SJCRH30 (cell line): Measurements from ENCODE around the gene SYT10. TPM values are rescaled to one million over a fixed set of nuclear protein-coding genes. Genes with fewer than 3 reads are reported as not detected.
"Not testable (repeated sequence)": the region's sequence is repeated elsewhere in the genome, so short reads cannot be mapped to it uniquely, and the experiment has no call there.

Source experiments
- DNase-seq, 2 experiments: peaks; one replicate each; pipeline ENCODE4 v3.0.0-alpha.2; 2015 to 2020
- H3K27ac ChIP-seq: fragments of 250-450 bp; sonication (Bioruptor Pico); 2 replicates; pipeline ENCODE4 v1.5.1; 2020; ENCODE audit warnings: mild to moderate bottlenecking, moderate library complexity
- H3K27me3 ChIP-seq: fragments of 250-450 bp; sonication (Bioruptor Pico); 2 replicates; pipeline ENCODE4 v1.5.1; 2020; ENCODE audit warnings: mild to moderate bottlenecking, moderate library complexity
- H3K36me3 ChIP-seq: fragments of 250-450 bp; sonication (Bioruptor Pico); 2 replicates; pipeline ENCODE4 v1.5.1; 2020; ENCODE audit warnings: mild to moderate bottlenecking, moderate library complexity
- H3K4me1 ChIP-seq: fragments of 250-450 bp; sonication (Bioruptor Pico); 2 replicates; pipeline ENCODE4 v1.5.1; 2020; ENCODE audit warnings: mild to moderate bottlenecking, moderate library complexity
- H3K4me3 ChIP-seq: fragments of 250-450 bp; sonication (Bioruptor Pico); 2 replicates; pipeline ENCODE4 v1.5.1; 2020; ENCODE audit warnings: mild to moderate bottlenecking, moderate library complexity
- H3K9me3 ChIP-seq: fragments of 250-450 bp; sonication (Bioruptor Pico); replicated peaks from 2 replicates; pipeline ENCODE4 v1.5.1; 2020; ENCODE audit warnings: mild to moderate bottlenecking, moderate library complexity
- total RNA-seq: library from RNA; depleted of rRNA; stranded (reverse); fragments of >200 nt; shearing (Covaris generic); gene quantifications from 2 replicates; pipeline ENCODE4 v1.2.3, GENCODE V29; 2014

Gene SYT10
- total RNA-seq, 1 experiment from 2014 or later: not detected

DNA sequence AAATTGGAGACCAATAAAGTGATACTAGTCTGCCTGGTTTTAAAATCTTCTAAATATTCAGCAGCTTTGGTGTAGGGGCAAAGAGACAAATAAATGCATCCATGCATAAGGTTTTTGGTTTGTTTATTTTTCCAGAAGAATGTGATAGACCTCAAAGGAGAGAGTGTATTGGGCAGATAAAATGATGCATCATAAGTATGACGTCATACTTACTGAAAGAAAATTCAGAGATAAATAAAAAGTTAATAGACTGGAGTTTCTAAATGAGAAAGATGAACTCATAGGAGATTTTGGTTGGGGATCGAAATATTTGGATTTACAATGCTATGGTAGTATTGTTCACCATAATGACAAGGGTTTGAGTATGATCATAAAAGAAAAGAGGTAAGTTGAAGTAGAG is 10.2 kb downstream of the SYT10 start:
- Histone ChIP-seq H3K27me3 (0 out of 2 replicates have a peak, but pooled peaks cover 5% of the 10 kb centered on the region), H3K4me1 (no peaks in the 10 kb centered on the region), H3K36me3 (no peaks in the 10 kb centered on the region), H3K27ac (no peak overlapping the region), H3K9me3 (no peaks in the 10 kb centered on the region), H3K4me3 (no peak overlapping the region)
- no peak for DNase-seq

DNA sequence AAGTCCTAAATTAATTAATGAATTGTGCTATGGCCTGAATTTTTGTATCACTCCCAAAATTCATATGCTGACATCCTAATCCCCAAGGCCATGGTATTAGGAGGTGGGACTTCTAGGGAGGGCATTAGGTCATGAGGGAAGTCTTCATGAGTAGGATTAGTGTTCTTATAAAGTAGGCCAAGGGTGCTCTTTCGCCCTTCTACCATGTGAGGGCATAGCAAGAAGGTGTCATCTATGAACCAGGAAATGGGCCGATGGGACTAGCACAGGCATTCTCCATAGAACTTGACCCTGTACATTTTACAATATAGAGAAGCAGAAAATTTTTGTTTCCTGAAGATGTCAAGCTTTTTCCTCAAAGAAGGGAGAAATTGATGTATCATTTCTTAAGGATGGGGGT is 12.5 kb downstream of the SYT10 start:
- Histone ChIP-seq H3K36me3 (no peaks in the 10 kb centered on the region), H3K27me3 (no peaks in the 10 kb centered on the region)
- DNase-seq: peak in 1 of 2 experiments; percentile 49

DNA sequence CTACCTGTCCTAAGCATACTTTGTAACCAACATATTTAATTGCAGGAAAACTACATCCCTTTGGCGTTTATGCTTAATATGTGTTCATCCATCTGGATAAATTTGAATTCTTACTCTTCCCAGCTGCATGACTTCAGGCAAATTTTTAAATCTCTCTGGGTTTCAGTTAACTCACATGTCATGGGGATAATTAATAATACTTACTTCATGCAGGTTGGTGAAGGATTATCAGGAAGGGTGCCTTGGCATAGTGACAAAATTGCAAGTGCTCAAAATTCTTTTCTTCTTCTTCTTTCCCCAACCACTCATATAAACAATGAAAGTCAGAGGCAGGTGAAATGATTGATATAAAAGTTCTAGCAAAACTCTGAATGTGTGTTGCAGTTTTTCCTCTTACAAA is 15.9 kb downstream of the SYT10 start:
- H3K36me3 ChIP-seq: no peaks in the 10 kb centered on the region

More for the DNA sequence above, 12.5 kb downstream of the SYT10 start:
- Histone ChIP-seq H3K27ac (no peak overlapping the region), H3K9me3 (no peaks in the 10 kb centered on the region), H3K4me1 (no peaks in the 10 kb centered on the region), H3K4me3 (no peak overlapping the region)

DNA sequence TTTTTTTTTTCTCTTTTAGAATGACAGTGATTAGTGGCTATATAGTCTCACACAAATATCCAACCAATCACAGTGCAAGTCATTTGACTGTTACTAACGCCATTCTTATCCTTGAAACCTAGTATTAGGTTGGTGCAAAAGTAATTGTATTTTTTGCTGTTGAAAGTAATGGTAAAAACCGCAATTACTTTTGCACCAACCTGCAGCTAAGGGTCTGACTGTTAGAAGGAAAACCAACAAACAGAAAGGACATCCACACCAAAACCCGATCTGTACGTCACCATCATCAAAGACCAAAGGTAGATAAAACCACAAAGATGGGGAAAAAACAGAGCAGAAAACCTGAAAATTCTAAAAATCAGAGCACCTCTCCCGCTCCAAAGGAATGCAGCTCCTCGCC is 27.2 kb downstream of the SYT10 start:
- H3K4me3 ChIP-seq, H3K36me3 ChIP-seq, H3K9me3 ChIP-seq, H3K4me1 ChIP-seq, DNase-seq, H3K27ac ChIP-seq, H3K27me3 ChIP-seq: not testable (repeated sequence)

More for the DNA sequence above, 15.9 kb downstream of the SYT10 start:
- Histone ChIP-seq H3K4me3 (no peak overlapping the region), H3K9me3 (no peaks in the 10 kb centered on the region), H3K27ac (no peak overlapping the region), H3K4me1 (no peaks in the 10 kb centered on the region), H3K27me3 (no peaks in the 10 kb centered on the region)
- DNase-seq: no peak

DNA sequence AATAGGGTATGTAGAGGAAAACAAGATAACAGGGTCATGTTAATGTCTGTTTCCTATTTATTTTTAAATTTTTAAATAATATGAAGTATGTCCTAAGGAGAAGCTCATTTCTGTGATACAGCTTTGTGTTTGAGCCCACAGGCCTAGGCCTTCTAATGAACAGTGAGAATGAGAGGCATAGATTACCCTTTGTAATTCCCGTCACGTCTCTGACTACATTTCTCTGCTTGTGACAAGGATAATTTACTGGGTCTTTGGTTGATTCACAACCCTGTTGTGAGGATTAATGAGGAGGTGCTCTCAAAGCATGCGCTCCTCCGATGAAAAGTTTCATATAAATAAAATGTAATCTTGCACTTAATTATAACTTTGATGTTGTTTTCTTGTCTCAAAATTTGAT is 56.1 kb downstream of the SYT10 start:
- no peak for DNase-seq
- H3K4me3 ChIP-seq: no peak overlapping the region
- no peaks in the 10 kb centered on the region for H3K36me3 ChIP-seq
- no peak overlapping the region for H3K27ac ChIP-seq
- H3K27me3 ChIP-seq: peaks cover 3% of the 10 kb centered on the region; the same call in 1 of the 2 replicates
- no peaks in the 10 kb centered on the region for H3K4me1 ChIP-seq
- no peaks in the 10 kb centered on the region for H3K9me3 ChIP-seq

DNA sequence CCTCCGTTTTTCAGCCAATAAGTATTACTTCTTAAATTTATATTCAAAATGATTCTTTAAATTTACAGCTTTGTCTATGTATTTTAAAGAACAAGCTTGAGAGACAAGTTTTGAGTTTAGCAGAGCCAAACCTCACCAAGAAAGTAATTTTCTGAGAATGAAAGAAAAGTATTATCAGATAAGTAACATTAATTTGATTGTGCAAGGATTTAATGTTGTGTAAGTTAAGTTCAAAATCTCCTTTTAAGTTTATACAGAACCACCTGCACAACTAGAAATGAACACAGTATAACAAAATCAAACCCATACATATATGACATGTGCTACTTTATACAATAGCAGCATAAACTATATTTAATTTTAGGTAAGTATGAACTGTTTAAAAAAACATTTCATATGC is 63.5 kb downstream of the SYT10 start:
- Histone ChIP-seq H3K4me1 (no peaks in the 10 kb centered on the region), H3K36me3 (no peaks in the 10 kb centered on the region), H3K27me3 (no peaks in the 10 kb centered on the region), H3K4me3 (no peak overlapping the region), H3K27ac (no peak overlapping the region), H3K9me3 (no peaks in the 10 kb centered on the region)
- no peak for DNase-seq

DNA sequence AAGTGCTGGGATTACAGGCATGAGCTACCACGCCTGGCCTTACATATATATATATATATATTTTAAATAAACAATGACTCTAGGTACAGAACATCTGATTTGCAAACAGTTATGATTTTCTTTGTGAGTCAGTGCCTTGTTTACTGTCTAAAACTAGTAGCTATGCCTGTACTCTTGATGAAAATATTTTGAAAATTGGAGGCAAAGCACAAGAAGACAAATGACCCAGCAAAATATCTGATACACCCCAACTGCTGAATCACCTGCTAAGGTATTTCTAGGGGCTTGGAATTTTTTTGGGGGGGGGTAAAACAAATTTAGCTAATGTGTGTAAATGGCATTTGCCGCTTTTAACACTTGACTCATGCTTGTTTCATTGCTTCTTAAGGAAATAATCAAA is 69.3 kb downstream of the SYT10 start:
- Histone ChIP-seq H3K27me3 (no peaks in the 10 kb centered on the region), H3K36me3 (no peaks in the 10 kb centered on the region), H3K4me1 (no peaks in the 10 kb centered on the region; the same call in 1 of the 2 replicates), H3K27ac (no peak overlapping the region), H3K9me3 (no peaks in the 10 kb centered on the region), H3K4me3 (no peak overlapping the region)
- DNase-seq: no peak

DNA sequence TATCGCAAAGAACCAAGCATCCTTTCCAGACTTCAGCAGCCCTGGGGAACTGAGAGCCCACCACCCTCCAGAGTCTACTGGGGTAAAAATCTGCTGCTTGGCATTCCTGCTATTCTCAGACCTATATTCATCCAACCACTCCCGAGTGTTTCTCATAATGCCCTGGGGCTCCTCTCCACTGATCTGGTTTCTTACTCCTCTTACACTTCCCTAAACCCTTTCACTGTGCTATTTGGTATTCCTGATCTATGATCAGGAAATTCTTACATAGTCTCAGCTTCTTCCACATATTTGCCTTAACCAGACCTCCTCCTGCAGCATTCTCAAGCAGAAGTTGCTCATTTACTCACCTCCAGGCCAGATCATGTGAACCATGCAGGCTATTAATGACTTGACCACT is 82.4 kb downstream of the SYT10 start:
- Histone ChIP-seq H3K9me3 (no peaks in the 10 kb centered on the region), H3K4me1 (no peaks in the 10 kb centered on the region), H3K27me3 (no peaks in the 10 kb centered on the region), H3K27ac (no peak overlapping the region), H3K36me3 (no peaks in the 10 kb centered on the region), H3K4me3 (no peak overlapping the region)
- peak in 1 of 2 experiments; percentile 16 for DNase-seq

DNA sequence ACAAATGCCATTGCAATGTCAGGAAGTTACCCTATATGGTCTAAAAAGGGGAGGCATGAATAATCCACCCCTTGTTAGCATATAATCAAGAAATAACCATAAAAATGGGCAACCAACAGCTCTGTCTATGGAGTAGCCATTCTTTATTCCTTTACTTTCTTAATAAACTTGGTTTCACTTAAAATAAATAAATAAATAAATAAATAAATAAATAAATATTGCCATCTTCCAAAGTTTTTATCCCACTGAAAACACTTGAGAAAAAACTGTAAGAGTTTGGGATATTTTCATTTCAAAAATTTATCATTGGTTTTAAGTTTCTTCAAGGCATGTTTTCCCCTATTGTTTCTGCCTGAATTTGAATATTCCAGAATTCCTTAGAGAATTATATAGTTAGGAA is 89.8 kb downstream of the SYT10 start:
- no peak for DNase-seq
- H3K27me3 ChIP-seq: no peaks in the 10 kb centered on the region
- H3K4me1 ChIP-seq: no peaks in the 10 kb centered on the region
- H3K4me3 ChIP-seq: no peak overlapping the region
- no peak overlapping the region for H3K27ac ChIP-seq
- no peaks in the 10 kb centered on the region for H3K9me3 ChIP-seq
- no peaks in the 10 kb centered on the region for H3K36me3 ChIP-seq

DNA sequence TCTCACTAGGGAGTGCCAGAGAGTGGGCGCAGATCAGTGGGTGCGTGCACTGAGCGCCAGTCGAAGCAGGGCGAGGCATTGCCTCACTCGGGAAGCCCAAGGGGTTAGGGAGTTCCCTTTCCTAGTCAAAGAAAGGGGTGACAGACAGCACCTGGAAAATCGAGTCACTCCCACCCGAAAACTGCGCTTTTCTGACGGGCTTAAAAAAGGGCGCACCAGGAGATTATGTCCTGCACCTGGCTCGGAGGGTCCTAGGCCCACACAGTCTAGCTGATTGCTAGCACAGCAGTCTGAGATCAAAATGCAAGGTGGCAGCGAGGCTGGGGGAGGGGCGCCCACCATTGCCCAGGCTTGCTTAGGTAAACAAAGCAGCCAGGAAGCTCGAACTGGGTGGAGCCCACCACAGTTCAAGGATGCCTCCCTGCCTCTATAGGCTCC is 107.6 kb downstream of the SYT10 start:
- not testable (repeated sequence) for H3K27ac ChIP-seq, H3K36me3 ChIP-seq, H3K4me1 ChIP-seq, DNase-seq, H3K4me3 ChIP-seq, H3K9me3 ChIP-seq, H3K27me3 ChIP-seq

DNA sequence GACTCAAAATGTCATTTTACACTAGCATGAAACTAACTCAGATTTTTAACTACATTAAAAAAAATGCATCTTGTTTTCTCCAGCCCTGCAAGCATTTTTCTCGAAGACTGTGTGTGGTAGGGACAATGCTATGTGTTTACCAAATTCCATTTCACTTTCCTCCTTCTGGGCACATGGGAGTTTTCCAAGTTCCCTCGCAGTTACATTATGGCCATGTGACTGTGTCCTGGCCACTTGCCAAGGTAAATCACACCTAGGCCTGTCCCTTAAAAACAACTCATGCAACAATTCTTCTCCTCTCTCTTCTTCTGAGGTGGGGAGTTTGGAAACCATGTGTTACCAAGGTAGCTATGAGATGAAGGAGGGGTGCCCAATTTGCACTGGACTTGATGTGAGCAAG is 108.7 kb downstream of the SYT10 start:
- H3K27ac ChIP-seq: no peak overlapping the region
- no peaks in the 10 kb centered on the region; the same call in 1 of the 2 replicates for H3K9me3 ChIP-seq
- H3K36me3 ChIP-seq: no peaks in the 10 kb centered on the region
- no peaks in the 10 kb centered on the region; the same call in 1 of the 2 replicates for H3K4me1 ChIP-seq
- 0 out of 2 replicates have a peak, but pooled peaks cover 5% of the 10 kb centered on the region for H3K27me3 ChIP-seq
- no peak overlapping the region for H3K4me3 ChIP-seq
- DNase-seq: no peak
